Ishikawa (cell line): ENCODE measurements around the gene PLCB1.

Source experiments
- CEBPB ChIP-seq: IDR thresholded peaks from 2 replicates; pipeline ENCODE4 v1.6.1; 2012
- CREB1 ChIP-seq: IDR thresholded peaks from 2 replicates; pipeline ENCODE4 v1.6.1; 2012; ENCODE audit warnings: low read depth
- EGR1 ChIP-seq: IDR thresholded peaks from 2 replicates; pipeline ENCODE4 v1.6.1; 2012
- EP300 ChIP-seq: IDR thresholded peaks from 2 replicates; pipeline ENCODE4 v1.6.1; 2012; ENCODE audit warnings: borderline replicate concordance
- FOXM1 ChIP-seq: IDR thresholded peaks from 2 replicates; pipeline ENCODE4 v1.6.1; 2012; ENCODE audit warnings: low read depth, borderline replicate concordance
- MAX ChIP-seq: IDR thresholded peaks from 2 replicates; pipeline ENCODE4 v1.6.1; 2012
- NFIC ChIP-seq: IDR thresholded peaks from 2 replicates; pipeline ENCODE4 v1.6.1; 2012
- RAD21 ChIP-seq: IDR thresholded peaks from 2 replicates; pipeline ENCODE4 v1.6.1; 2012; ENCODE audit warnings: low read depth
- REST ChIP-seq: IDR thresholded peaks from 2 replicates; pipeline ENCODE4 v1.6.1; 2012; ENCODE audit warnings: low read depth, mild to moderate bottlenecking
- TAF1 ChIP-seq: IDR thresholded peaks from 2 replicates; pipeline ENCODE4 v1.6.1; 2012; ENCODE audit warnings: low read depth, mild to moderate bottlenecking
- TCF12 ChIP-seq: IDR thresholded peaks from 2 replicates; pipeline ENCODE4 v1.6.1; 2012; ENCODE audit warnings: low read depth
- TEAD4 ChIP-seq: IDR thresholded peaks from 2 replicates; pipeline ENCODE4 v1.6.1; 2012
- YY1 ChIP-seq: IDR thresholded peaks from 2 replicates; pipeline ENCODE4 v1.6.1; 2012; ENCODE audit warnings: low read depth
- ZBTB7A ChIP-seq: IDR thresholded peaks from 2 replicates; pipeline ENCODE4 v1.6.1; 2012; ENCODE audit warnings: low read depth
- TF ChIP-seq, protein P1 (sequence below): IDR thresholded peaks from 2 replicates; pipeline ENCODE4 v1.6.1; 2012

PLCB1 gene

DNA sequence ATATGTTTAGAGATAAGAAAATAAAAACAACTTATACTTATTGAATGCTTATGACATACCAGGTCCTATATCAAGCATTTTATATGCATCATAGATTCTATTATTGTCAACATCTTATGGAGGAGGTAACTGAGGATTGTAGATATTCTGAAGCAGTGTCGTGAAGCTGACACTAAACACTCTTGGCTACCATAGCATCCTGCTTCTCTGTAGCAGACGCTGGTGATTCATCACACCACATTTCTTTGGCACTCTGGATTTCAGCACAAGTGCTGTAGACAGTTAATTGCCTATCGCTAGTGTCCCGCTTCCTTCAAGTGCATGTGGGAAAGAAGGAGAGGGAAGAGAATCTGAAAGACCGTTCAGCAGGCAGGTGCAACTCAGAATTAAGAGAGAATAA lies 317.1 kb downstream of the PLCB1 start:
- TF ChIP-seq NFIC (no peak), EGR1 (no peak), EP300 (no peak), TCF12 (no peak), YY1 (no peak), RAD21 (no peak), MAX (no peak), CEBPB (no peak), TAF1 (no peak), REST (no peak), FOXM1 (no peak), ZBTB7A (no peak), TEAD4 (no peak), CREB1 (no peak)
- TF ChIP-seq, protein P1, sequence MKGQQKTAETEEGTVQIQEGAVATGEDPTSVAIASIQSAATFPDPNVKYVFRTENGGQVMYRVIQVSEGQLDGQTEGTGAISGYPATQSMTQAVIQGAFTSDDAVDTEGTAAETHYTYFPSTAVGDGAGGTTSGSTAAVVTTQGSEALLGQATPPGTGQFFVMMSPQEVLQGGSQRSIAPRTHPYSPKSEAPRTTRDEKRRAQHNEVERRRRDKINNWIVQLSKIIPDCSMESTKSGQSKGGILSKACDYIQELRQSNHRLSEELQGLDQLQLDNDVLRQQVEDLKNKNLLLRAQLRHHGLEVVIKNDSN = no peak

GRCh38 chr20:8454137-8454712 lies 322.2 kb downstream of the PLCB1 start:
- TF ChIP-seq REST (no peak), RAD21 (peak; percentile 50)

DNA sequence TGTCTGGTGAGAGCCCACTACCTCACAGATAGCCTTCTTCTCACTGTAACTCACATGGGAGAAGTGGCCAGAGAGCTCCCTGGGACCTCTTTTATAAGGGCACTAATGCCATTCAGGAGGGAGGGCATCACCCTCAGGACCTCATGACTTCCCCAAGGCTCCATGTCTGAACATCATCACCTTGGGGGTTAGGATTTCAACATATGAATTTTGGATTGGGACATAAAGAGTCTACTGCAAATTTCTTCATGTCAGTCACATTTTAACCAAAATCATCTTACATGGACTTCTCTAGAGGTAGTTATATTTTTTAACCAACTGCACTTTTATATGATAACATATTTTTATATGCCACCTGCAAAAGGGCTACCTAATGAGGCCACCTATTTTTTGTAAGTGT lies 324.7 kb downstream of the PLCB1 start:
- TF ChIP-seq MAX (no peak), YY1 (no peak), FOXM1 (no peak), RAD21 (no peak), EP300 (no peak), TEAD4 (no peak), TAF1 (no peak), NFIC (no peak), TCF12 (no peak), REST (no peak), EGR1 (no peak), CEBPB (no peak), CREB1 (no peak), ZBTB7A (no peak)
- TF ChIP-seq, protein P1 = no peak

GRCh38 chr20:8457978-8458377 lies 325.9 kb downstream of the PLCB1 start:
- no peak for TF ChIP-seq ZBTB7A
- TF ChIP-seq YY1 = no peak

GRCh38 chr20:8461186-8461585 lies 329.1 kb downstream of the PLCB1 start:
- TF ChIP-seq NFIC = no peak
- TF ChIP-seq TCF12 = no peak
- no peak for TF ChIP-seq ZBTB7A
- TF ChIP-seq MAX = no peak
- no peak for TF ChIP-seq EGR1
